ENCODE measurements around the gene ADGRG3. TPM values are rescaled to one million over a fixed set of nuclear protein-coding genes. Genes with fewer than 3 reads are reported as not detected.

The ADGRG3 gene
- total RNA-seq, 1 donor from 2014 or later: not detected

GRCh38 chr16:57697896-57698537 lies 29.9 kb downstream of the ADGRG3 start:
- Histone ChIP-seq H3K4me3 (ENCODE audit: low read depth, low read length) (no peak overlapping the region), H3K27me3 (ENCODE audit: control insufficient read depth, insufficient read depth, low read length) (peaks cover 7% of the 10 kb centered on the region), H3K36me3 (ENCODE audit: control insufficient read depth, insufficient read depth, low read length) (no peaks in the 10 kb centered on the region)
- no peak for DNase-seq (ENCODE audit: low read depth)
- no peak for TF ChIP-seq CTCF (IDR thresholded peaks at IDR 0.05; ENCODE audit: insufficient read depth, low read length, poor library complexity, severe bottlenecking)

- TF ChIP-seq CTCF (IDR thresholded peaks at IDR 0.05; ENCODE audit: insufficient read depth, low read length, poor library complexity, severe bottlenecking): no peak
- Histone ChIP-seq H3K4me3 (ENCODE audit: low read depth, low read length) (no peak overlapping the region), H3K27me3 (ENCODE audit: control insufficient read depth, insufficient read depth, low read length) (peaks cover 7% of the 10 kb centered on the region), H3K36me3 (ENCODE audit: control insufficient read depth, insufficient read depth, low read length) (no peaks in the 10 kb centered on the region)
- DNase-seq (ENCODE audit: low read depth): no peak
Observed at GRCh38 chr16:57698812-57699405, 30.8 kb downstream of the ADGRG3 start.

- Histone ChIP-seq H3K36me3 (ENCODE audit: control insufficient read depth, insufficient read depth, low read length) (no peaks in the 10 kb centered on the region), H3K27me3 (ENCODE audit: control insufficient read depth, insufficient read depth, low read length) (peaks cover 7% of the 10 kb centered on the region), H3K4me3 (ENCODE audit: low read depth, low read length) (no peak overlapping the region)
- TF ChIP-seq CTCF (IDR thresholded peaks at IDR 0.05; ENCODE audit: insufficient read depth, low read length, poor library complexity, severe bottlenecking): no peak
- DNase-seq (ENCODE audit: low read depth): no peak
Observed at GRCh38 chr16:57699481-57699880, 31.4 kb downstream of the ADGRG3 start.

GRCh38 chr16:57699899-57700298 lies 31.8 kb downstream of the ADGRG3 start:
- Histone ChIP-seq H3K36me3 (ENCODE audit: control insufficient read depth, insufficient read depth, low read length) (no peaks in the 10 kb centered on the region), H3K4me3 (ENCODE audit: low read depth, low read length) (no peak overlapping the region), H3K27me3 (ENCODE audit: control insufficient read depth, insufficient read depth, low read length) (peaks cover 11% of the 10 kb centered on the region)
- DNase-seq (ENCODE audit: low read depth): no peak
- no peak for TF ChIP-seq CTCF (IDR thresholded peaks at IDR 0.05; ENCODE audit: insufficient read depth, low read length, poor library complexity, severe bottlenecking)

- no peaks in the 10 kb centered on the region for H3K36me3 ChIP-seq (ENCODE audit: control insufficient read depth, insufficient read depth, low read length)
- H3K27me3 ChIP-seq (ENCODE audit: control insufficient read depth, insufficient read depth, low read length): peaks cover 15% of the 10 kb centered on the region
- no peak for DNase-seq (ENCODE audit: low read depth)
- no peak overlapping the region for H3K4me3 ChIP-seq (ENCODE audit: low read depth, low read length)
- TF ChIP-seq CTCF (IDR thresholded peaks at IDR 0.05; ENCODE audit: insufficient read depth, low read length, poor library complexity, severe bottlenecking): no peak
Observed at GRCh38 chr16:57700781-57701551, 32.9 kb downstream of the ADGRG3 start.
